ENCODE results near the gene TCF12.

- TF ChIP-seq, protein P1, sequence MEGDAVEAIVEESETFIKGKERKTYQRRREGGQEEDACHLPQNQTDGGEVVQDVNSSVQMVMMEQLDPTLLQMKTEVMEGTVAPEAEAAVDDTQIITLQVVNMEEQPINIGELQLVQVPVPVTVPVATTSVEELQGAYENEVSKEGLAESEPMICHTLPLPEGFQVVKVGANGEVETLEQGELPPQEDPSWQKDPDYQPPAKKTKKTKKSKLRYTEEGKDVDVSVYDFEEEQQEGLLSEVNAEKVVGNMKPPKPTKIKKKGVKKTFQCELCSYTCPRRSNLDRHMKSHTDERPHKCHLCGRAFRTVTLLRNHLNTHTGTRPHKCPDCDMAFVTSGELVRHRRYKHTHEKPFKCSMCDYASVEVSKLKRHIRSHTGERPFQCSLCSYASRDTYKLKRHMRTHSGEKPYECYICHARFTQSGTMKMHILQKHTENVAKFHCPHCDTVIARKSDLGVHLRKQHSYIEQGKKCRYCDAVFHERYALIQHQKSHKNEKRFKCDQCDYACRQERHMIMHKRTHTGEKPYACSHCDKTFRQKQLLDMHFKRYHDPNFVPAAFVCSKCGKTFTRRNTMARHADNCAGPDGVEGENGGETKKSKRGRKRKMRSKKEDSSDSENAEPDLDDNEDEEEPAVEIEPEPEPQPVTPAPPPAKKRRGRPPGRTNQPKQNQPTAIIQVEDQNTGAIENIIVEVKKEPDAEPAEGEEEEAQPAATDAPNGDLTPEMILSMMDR (IDR thresholded peaks at IDR 0.05) = no peak
- TF ChIP-seq POLR2A (IDR thresholded peaks at IDR 0.05) = no peak
These were observed 165.7 kb downstream of the TCF12 start for GRCh38 chr15:57084192-57084591.
